ENCODE data around the gene LYPD6.

DNA sequence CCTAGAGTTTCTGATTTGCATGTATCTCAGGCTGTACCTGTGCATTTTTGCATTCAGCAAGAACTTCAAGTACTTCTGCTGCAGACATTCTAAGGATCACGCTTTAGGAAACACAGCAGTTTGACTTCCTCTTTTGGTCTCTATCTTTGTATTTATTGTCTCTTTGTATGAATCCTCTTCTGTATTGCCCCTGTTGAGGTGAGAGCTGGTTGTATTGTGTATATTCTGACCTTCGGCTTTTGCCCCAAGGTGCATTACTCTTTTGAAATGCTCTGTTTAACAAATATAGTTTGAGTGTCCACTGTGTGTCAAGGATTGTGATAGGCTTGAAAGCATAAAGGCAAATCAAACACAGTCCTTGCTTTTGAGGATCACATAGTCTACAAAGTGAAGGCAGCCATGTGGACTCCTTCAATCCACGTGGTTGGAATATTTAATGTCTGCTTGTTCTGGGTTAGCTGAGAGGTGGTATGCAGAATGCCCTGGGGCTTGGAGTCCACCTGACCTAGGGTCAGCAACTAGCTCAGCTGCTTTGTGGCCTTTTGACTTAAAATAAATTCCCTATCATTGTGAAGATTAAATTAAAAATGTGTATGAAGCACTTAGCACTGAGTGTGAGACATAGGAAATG, 108.1 kb downstream of the LYPD6 start:
- TF ChIP-seq POLR2AphosphoS5 (IDR thresholded peaks at IDR 0.05), result no peak
- TF ChIP-seq POLR2A (IDR thresholded peaks at IDR 0.05), result no peak
- TF ChIP-seq, protein P1, sequence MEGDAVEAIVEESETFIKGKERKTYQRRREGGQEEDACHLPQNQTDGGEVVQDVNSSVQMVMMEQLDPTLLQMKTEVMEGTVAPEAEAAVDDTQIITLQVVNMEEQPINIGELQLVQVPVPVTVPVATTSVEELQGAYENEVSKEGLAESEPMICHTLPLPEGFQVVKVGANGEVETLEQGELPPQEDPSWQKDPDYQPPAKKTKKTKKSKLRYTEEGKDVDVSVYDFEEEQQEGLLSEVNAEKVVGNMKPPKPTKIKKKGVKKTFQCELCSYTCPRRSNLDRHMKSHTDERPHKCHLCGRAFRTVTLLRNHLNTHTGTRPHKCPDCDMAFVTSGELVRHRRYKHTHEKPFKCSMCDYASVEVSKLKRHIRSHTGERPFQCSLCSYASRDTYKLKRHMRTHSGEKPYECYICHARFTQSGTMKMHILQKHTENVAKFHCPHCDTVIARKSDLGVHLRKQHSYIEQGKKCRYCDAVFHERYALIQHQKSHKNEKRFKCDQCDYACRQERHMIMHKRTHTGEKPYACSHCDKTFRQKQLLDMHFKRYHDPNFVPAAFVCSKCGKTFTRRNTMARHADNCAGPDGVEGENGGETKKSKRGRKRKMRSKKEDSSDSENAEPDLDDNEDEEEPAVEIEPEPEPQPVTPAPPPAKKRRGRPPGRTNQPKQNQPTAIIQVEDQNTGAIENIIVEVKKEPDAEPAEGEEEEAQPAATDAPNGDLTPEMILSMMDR (IDR thresholded peaks at IDR 0.05 in 8 of 11, conservative IDR thresholded peaks at IDR 0.05 in 3 of 11), result no peak

Data from spleen (tissue), 7 donors.